GM18505 (cell line): ENCODE data around the gene PCSK4.

Experiments used
- ATAC-seq: cut with Tn5 transposase; IDR thresholded peaks from one replicate; pipeline ENCODE4 v1.9.1; 2021; ENCODE audit not compliant: unreplicated experiment
- POLR2A ChIP-seq: IDR thresholded peaks from 4 replicates; pipeline ENCODE4 v1.6.1; 2011; ENCODE audit warnings: borderline replicate concordance; ENCODE audit not compliant: insufficient read depth, insufficient read length; ENCODE audit errors: extremely low read depth

PCSK4 gene

DNA sequence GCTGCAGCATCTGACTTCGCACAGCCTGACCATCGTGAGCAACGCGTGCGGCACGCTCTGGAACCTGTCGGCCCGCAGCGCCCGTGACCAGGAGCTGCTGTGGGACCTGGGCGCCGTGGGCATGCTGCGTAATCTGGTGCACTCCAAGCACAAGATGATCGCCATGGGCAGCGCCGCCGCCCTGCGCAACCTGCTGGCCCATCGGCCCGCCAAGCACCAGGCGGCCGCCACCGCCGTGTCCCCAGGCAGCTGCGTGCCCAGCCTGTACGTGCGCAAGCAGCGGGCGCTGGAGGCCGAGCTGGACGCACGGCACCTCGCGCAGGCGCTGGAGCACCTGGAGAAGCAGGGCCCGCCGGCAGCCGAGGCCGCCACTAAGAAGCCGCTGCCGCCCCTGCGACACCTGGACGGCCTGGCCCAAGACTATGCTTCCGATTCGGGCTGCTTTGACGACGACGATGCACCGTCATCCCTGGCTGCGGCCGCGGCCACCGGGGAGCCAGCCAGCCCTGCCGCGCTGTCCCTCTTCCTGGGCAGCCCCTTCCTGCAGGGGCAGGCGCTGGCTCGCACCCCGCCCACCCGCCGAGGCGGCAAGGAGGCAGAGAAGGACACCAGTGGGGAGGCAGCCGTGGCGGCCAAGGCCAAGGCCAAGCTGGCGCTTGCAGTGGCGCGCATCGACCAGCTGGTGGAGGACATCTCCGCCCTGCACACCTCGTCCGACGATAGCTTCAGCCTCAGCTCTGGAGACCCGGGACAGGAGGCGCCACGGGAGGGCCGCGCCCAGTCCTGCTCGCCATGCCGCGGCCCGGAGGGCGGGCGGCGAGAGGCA is 24.7 kb downstream of the PCSK4 start:
- ATAC-seq: no peak
- TF ChIP-seq POLR2A: no peak

DNA sequence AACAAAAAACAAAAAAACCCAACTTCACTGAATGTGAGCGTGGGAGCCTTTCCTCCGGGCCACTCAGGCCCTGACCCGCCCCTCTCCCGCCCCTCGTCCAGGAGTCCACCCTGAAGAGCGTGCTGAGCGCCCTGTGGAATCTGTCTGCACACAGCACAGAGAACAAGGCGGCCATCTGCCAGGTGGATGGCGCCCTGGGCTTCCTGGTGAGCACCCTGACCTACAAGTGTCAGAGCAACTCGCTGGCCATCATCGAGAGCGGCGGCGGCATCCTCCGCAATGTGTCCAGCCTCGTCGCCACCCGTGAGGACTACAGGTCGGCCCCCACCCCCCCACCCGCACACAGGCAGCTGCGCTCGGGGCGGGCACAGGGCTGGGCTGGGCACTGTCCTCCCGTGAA is 28.3 kb downstream of the PCSK4 start:
- no peak for ATAC-seq
- no peak for TF ChIP-seq POLR2A

DNA sequence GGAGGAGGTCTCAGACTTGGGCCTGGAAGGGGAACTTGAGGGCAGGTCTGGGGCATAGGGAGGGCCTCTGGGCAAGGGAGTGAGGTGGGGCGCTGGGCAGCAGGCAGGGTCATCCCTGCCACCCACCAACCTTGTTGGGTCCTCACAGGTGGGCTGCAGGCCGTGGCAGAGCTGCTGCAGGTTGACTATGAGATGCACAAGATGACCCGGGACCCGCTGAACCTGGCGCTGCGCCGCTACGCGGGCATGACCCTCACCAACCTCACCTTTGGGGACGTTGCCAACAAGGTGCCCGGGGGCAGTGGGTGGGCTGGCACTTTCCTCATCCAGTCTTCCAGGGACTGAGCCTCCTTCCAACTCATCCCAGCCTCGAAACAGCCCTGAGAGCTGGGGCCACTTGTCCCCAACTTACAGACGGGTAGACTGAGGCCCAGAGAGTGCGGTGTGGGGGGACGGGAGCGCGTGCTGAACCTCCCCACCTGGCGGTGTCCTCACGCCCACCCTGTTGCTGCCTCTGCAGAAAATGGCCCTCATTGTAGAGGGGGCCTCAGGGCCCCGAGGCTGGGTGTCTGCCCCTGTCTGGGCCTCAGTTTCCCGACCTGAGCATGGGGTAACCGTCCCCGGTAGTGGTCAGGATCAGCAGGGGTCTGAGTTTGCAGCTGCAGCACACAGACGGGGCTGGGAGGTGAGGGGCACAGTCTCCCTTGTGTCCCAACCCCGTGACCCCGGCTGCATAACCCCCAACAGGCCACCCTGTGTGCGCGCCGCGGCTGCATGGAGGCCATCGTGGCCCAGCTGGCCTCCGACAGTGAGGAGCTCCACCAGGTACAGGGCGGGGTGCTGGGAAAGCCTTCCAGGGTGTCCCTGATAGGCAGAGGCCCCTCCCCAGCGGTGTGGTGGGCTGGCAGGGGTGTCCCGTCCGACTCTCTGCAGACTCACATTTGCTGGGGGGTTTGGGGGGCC is 29.8 kb downstream of the PCSK4 start:
- no peak for ATAC-seq
- TF ChIP-seq POLR2A: no peak

DNA sequence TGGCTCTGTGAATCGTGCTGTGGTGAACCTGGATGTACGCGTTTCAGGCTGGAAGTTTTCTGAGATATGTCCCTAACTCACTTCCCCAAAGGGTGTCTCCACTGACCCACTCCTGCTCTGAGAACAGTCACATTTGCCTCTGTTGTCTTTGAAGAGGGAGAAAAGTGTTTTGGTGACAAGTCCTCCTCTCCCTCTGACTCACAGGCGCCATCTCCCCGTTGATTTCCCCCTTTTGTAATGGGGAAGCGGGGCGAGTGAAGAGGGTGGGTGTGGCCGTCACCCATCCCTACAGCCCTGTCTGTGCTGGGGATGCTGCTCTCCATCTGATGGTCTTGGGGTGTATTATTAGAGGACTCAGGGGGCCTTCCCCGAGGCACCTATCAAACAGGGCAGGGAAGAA is 30.7 kb downstream of the PCSK4 start:
- ATAC-seq: no peak
- no peak for TF ChIP-seq POLR2A

DNA sequence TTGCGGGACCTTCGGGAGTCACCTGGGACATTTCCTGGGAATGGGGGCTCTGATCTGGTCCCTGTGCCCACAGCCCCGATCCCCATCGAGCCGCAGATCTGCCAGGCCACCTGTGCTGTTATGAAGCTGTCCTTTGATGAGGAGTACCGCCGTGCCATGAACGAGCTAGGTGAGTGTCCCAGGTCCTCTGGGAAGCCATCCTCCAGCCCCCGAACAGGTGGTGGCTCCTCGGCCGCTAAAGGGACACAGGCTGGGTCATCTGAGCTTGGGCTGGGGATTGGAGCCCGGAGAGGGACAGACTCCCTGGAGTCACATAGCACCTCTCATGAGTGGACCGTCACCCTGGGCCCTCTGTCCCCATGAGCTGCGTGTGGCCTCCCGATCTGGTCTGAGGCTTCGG is 32.3 kb downstream of the PCSK4 start:
- no peak for TF ChIP-seq POLR2A
- ATAC-seq: no peak

DNA sequence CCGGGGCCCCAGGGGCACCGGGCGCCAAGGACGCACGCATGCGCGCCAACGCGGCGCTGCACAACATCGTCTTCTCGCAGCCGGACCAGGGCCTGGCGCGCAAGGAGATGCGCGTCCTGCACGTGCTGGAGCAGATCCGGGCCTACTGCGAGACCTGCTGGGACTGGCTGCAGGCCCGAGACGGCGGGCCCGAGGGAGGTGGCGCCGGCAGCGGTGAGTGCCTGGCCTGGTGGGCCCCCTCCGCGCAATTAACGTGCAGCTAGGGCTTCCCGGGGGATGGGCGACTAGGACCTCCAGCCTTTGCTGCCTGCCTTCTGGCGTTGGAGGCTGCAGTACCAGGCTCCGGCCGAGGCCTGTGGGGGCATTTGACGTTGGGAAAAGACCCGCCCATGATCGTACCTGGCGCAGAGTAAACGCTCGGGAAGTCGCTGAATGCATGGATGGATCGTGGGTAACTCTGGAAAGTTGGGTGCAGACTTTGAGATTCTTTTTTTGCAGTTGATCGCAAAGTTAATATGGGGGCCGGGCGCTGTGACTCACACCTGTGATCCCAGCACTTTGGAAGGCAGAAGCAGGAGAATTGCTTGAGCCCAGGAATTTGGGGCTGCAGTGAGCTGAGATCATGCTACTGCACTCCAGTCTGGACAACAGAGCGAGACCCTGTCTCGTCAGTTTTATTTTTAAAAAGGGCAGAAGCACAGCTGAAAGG is 33.0 kb downstream of the PCSK4 start:
- no peak for TF ChIP-seq POLR2A
- no peak for ATAC-seq

DNA sequence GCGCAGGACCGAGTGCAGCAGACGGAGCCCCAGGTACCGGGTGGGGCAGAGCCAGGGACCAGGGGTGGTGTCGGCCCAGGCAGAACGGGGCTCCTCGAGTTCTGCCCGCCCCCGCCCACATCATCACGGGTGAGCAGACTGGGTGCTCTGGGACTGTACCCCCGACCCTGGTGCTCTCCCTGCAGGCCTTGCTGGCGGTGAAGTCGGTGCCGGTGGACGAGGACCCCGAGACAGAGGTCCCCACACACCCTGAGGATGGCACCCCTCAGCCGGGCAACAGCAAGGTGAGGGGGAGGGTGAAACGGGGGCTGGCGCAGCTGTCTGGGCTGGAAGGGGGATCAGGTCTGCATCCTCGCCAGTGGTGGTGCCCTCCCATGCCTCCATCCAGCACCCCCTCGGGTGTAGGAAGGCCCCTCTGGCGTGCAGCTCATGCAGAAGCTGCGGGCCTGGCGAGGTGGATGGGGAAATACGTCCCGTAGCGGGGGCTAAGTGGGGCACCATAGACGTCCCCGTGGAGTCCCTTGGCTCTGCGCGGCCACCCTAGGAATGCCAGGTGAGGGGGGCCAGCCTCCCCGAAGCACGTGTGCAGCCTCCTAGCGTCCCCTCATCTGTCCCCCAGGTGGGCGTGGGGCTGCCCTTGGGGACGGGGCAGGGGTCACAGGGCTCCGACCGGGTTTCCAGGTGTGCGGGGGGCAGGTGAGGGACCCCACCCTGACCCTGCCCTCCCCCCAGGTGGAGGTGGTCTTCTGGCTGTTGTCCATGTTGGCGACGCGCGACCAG is 33.8 kb downstream of the PCSK4 start:
- TF ChIP-seq POLR2A: no peak
- ATAC-seq: no peak

DNA sequence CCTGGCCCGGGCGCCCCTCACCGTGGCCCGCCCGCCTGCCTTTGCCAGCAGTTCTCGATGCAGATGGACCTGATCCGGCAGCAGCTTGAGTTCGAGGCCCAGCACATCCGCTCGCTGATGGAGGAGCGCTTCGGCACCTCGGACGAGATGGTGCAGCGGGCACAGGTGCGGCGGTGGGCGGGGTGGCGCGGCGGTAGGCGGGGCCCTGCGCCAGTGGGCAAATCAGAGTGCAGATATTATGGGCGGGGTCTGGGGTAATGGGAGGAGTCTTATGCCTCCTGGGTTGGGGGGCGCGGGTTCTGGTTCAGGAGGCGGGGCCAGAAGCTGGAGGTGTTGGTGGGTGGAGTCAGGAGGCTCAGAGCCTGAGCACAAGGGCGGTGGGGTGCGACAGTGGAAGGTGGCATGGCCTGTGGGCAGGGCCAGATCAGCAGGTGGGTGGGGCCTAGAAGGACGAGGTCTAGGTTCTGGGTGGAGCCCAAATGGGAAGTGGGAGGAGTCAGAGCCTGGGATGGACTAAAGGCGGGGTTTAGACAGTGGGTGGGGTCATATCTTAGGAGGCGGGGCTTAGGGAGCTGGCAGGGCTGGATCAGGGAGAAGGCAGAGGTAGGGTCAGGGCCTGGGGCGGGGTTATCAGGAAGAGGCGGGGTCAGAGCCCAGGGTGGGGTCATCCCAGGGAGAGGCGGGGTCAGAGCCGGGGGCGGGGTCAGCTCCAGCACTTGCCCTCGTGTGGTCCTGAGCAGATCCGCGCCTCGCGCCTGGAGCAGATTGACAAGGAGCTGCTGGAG is 34.6 kb downstream of the PCSK4 start:
- ATAC-seq: no peak
- no peak for TF ChIP-seq POLR2A

DNA sequence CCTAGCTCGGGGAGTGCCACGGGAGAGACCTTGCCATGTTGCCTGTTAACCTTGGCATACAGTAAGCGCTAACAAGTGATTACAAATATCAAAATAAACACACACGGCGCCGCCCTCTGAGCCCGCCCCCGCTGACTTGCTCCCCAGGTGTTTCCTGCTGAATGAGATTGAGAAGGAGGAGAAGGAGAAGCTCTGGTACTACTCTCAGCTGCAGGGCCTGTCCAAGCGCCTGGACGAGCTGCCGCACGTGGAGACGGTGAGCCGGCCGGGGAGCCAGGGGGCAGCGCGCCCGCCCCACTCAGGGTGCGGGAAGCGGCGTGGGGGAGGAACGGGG is 35.2 kb downstream of the PCSK4 start:
- no peak for TF ChIP-seq POLR2A

DNA sequence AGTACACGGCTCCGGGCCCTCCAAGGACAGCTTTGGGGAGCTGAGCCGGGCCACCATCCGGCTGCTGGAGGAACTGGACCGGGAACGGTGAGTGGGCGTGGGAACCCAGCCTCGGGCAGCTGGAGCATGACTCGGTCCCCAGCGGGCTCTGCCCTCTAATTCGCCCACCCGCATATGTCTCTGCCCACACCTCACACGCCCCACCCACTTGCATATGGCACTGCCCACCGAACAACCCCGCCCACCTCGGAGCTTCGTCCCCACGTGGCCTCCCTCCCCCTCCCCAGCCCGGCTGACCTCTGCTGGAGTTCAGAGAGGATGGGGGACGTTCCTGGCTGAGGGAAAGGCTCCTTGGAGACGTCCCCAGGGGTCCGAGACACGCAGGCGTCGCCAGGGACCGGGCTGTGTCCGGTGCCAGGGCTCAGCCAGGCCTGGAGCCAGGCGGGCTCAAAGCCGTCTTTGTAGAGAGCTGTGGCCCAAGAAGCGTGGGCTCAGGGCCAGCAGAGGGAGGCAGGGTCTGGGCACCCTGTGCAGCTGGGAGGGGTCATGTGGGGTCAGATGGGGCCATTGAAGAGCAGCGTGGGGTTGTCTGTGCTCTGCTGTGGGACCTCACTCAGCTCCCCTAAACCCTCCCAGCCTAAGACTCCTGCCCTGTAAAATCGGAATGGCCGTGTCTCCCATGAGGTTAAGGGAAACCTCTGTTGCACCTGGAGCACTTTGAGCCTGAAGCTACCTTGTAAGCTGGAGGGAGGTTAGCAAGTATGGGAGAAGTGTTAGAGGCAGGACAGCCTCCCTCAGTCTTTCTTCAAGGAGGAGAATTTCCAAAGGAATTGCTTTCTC is 36.4 kb downstream of the PCSK4 start:
- ATAC-seq: no peak
- TF ChIP-seq POLR2A: no peak

More for the DNA sequence above, 35.2 kb downstream of the PCSK4 start:
- no peak for ATAC-seq

DNA sequence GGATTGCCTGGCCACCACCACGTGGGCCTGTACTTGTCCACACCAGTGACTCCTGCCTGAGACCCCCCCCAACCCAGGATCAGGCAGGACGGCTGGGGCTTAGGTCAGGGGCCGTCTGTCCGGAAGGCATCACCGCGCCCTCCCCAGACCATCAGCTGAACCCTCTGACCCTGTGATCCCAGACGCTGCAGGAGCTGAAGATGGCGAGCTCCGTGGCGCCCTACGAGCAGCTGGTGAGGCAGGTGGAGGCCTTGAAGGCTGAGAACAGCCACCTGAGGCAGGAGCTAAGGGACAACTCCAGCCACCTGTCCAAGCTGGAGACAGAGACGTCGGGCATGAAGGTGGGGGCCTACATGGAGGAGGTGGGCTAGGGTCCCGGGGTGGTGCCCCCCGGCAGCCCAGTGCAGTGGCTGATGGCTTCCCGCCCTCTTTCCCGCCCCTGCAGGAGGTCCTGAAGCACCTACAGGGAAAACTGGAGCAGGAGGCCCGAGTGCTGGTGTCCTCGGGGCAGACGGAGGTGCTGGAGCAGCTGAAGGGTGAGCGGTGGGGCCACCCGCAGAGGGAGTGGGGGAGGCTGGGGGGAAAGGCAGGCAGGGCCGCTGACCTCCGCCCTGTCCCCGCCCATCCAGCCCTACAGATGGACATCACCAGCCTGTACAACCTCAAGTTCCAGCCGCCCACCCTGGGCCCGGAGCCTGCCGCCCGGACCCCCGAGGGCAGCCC is 37.2 kb downstream of the PCSK4 start:
- no peak for TF ChIP-seq POLR2A
- ATAC-seq: no peak
